H1 (cell line): ENCODE results near the gene SORCS3. TPM values are rescaled to one million over a fixed set of nuclear protein-coding genes. Genes with fewer than 3 reads are reported as not detected.

ENCODE experiments used
- CTCF ChIA-PET: fragments of 300-600 bp; sonication (Branson Sonifier 250); formaldehyde crosslinking; loops from one replicate; lab custom pipeline; 2021; ENCODE audit not compliant: partially characterized antibody; lab: Charles Lee
- POLR2A ChIA-PET: fragments of 300-600 bp; sonication (Branson Sonifier 250); formaldehyde crosslinking; loops from one replicate; lab custom pipeline; 2021; ENCODE audit warnings: inconsistent platforms; ENCODE audit not compliant: partially characterized antibody; lab: Charles Lee
- DNase-seq, 2 experiments: peaks; one replicate each; pipeline versions ENCODE4 v3.0.0 to v3.0.0-alpha.2; 2010 to 2022; ENCODE audit warnings: low spot score in 2 of 2, low read depth in 1 of 2, mixed read lengths in 1 of 2
- FAIRE-seq: peaks from 2 replicates; lab custom pipeline; 2011; peaks lifted over from hg19 to GRCh38; lab: Jason Lieb, UNC
- H2AFZ ChIP-seq: 2 replicates; pipeline ENCODE4 v1.8.1; 2012; ENCODE audit warnings: low read length, inconsistent platforms
- H2AK5ac ChIP-seq: 2 replicates; pipeline ENCODE4 v1.6.1; 2013; ENCODE audit warnings: low read depth, low read length
- H2BK120ac ChIP-seq: replicated peaks from 2 replicates; pipeline ENCODE3; 2013; ENCODE audit warnings: low read depth, low read length, inconsistent platforms
- H2BK12ac ChIP-seq: 2 replicates; pipeline ENCODE4 v1.6.1; 2013; ENCODE audit warnings: low read depth, low read length
- H2BK15ac ChIP-seq: 2 replicates; pipeline ENCODE4 v1.6.1; 2013; ENCODE audit warnings: low read length
- H2BK20ac ChIP-seq: 2 replicates; pipeline ENCODE4 v1.6.1; 2013; ENCODE audit warnings: low read length
- H2BK5ac ChIP-seq: 2 replicates; pipeline ENCODE4 v1.6.1; 2013; ENCODE audit warnings: low read depth, low read length
- H3K14ac ChIP-seq: 2 replicates; pipeline ENCODE4 v1.6.1; 2013; ENCODE audit warnings: inconsistent platforms; ENCODE audit not compliant: insufficient read length
- H3K18ac ChIP-seq: 2 replicates; pipeline ENCODE4 v1.6.1; 2013; ENCODE audit warnings: low read length; ENCODE audit errors: extremely low read depth
- H3K23ac ChIP-seq: 2 replicates; pipeline ENCODE4 v1.6.1; 2013; ENCODE audit warnings: inconsistent platforms; ENCODE audit not compliant: insufficient read length
- H3K23me2 ChIP-seq: 2 replicates; pipeline ENCODE4 v1.6.1; 2013; ENCODE audit warnings: low read depth, low read length
- H3K27ac ChIP-seq: 2 replicates; pipeline ENCODE4 v1.6.1; 2011; ENCODE audit warnings: low read depth, low read length, inconsistent platforms
- H3K27me3 ChIP-seq, 4 experiments: replicated peaks in 1 of 4; 1 replicate in 1 of 4; 2 replicates in 3 of 4; pipeline versions ENCODE4 v1.6.1 to v1.8.1; 2011 to 2013; ENCODE audit warnings: low read length in 3 of 4, mild to moderate bottlenecking in 3 of 4, inconsistent platforms in 2 of 4, mixed read lengths in 2 of 4, moderate library complexity in 1 of 4; ENCODE audit not compliant: control insufficient read depth in 3 of 4, insufficient read depth in 3 of 4; ENCODE audit errors: extremely low read depth in 1 of 4
- H3K36me3 ChIP-seq, 4 experiments: 2 replicates each; pipeline versions ENCODE4 v1.6.1 to v1.8.1; 2011 to 2013; ENCODE audit warnings: mild to moderate bottlenecking in 4 of 4, low read length in 3 of 4, moderate library complexity in 2 of 4, control low read depth in 1 of 4, inconsistent platforms in 1 of 4; ENCODE audit not compliant: insufficient read depth in 4 of 4, control insufficient read depth in 2 of 4
- H3K4ac ChIP-seq: replicated peaks from 2 replicates; pipeline ENCODE3; 2013; ENCODE audit warnings: low read length, low read depth, mixed read lengths, inconsistent platforms; ENCODE audit not compliant: insufficient read length
- H3K4me1 ChIP-seq, 4 experiments: replicated peaks in 1 of 4; 1 replicate in 1 of 4; 2 replicates in 3 of 4; pipeline versions ENCODE4 v1.6.1 to v1.8.1; 2011 to 2013; ENCODE audit warnings: low read length in 3 of 4, inconsistent platforms in 2 of 4, mixed read lengths in 1 of 4; ENCODE audit not compliant: insufficient read depth in 4 of 4, control insufficient read depth in 3 of 4
- H3K4me2 ChIP-seq, 2 experiments: 2 replicates each; pipeline versions ENCODE4 v1.6.1 to v1.8.1; 2011 to 2013; ENCODE audit warnings: low read depth in 2 of 2, low read length in 2 of 2, control low read depth in 1 of 2, inconsistent platforms in 1 of 2, mild to moderate bottlenecking in 1 of 2; ENCODE audit not compliant: insufficient read depth in 1 of 2
- H3K4me3 ChIP-seq, 4 experiments: fragments of 200-600, 300-600 bp in 1 of 4; sonication (generic), shearing (Covaris generic), sonication (Bioruptor Twin) in 1 of 4; 2 replicates each; pipeline versions ENCODE4 v1.5.1 to v1.8.1; 2011 to 2016; ENCODE audit warnings: low read length in 4 of 4, low read depth in 3 of 4, control low read depth in 2 of 4, inconsistent platforms in 2 of 4, mild to moderate bottlenecking in 2 of 4, mixed read lengths in 1 of 4, moderate library complexity in 1 of 4; ENCODE audit not compliant: insufficient read depth in 2 of 4; ENCODE audit errors: extremely low read depth in 1 of 4
- H3K56ac ChIP-seq: replicated peaks from 2 replicates; pipeline ENCODE3; 2013; ENCODE audit warnings: low read depth, mild to moderate bottlenecking, mixed read lengths, low read length, inconsistent platforms; ENCODE audit not compliant: insufficient read length
- H3K79me1 ChIP-seq: 2 replicates; pipeline ENCODE4 v1.6.1; 2013; ENCODE audit warnings: low read depth, low read length, control low read depth
- H3K79me2 ChIP-seq, 2 experiments: 2 replicates each; pipeline versions ENCODE4 v1.6.1 to v1.8.1; 2012 to 2013; ENCODE audit warnings: low read length in 2 of 2, mild to moderate bottlenecking in 2 of 2, inconsistent platforms in 1 of 2; ENCODE audit not compliant: insufficient read depth in 2 of 2, control insufficient read depth in 1 of 2
- H3K9ac ChIP-seq, 4 experiments: replicated peaks in 1 of 4; 1 replicate in 1 of 4; 2 replicates in 3 of 4; pipeline versions ENCODE4 v1.6.1 to v1.8.1; 2011 to 2013; ENCODE audit warnings: low read depth in 3 of 4, low read length in 3 of 4, control low read depth in 2 of 4, mild to moderate bottlenecking in 2 of 4, moderate library complexity in 2 of 4, inconsistent platforms in 1 of 4; ENCODE audit errors: extremely low read depth in 1 of 4
- H3K9me3 ChIP-seq, 2 experiments: 2 replicates each; pipeline versions ENCODE4 v1.6.1 to v1.8.1; 2012 to 2013; ENCODE audit warnings: mild to moderate bottlenecking in 2 of 2, moderate library complexity in 2 of 2, control low read depth in 1 of 2, inconsistent platforms in 1 of 2, low read depth in 1 of 2, low read length in 1 of 2, mixed read lengths in 1 of 2; ENCODE audit not compliant: insufficient read depth in 2 of 2
- H4K20me1 ChIP-seq, 2 experiments: replicated peaks in 1 of 2; 2 replicates each; pipeline versions ENCODE3 to v1.8.1; 2011 to 2013; ENCODE audit warnings: inconsistent platforms in 2 of 2, low read length in 2 of 2, mild to moderate bottlenecking in 1 of 2; ENCODE audit not compliant: insufficient read depth in 2 of 2, control insufficient read depth in 1 of 2
- H4K5ac ChIP-seq: 2 replicates; pipeline ENCODE4 v1.6.1; 2013; ENCODE audit warnings: low read length, low read depth, mixed read lengths, inconsistent platforms; ENCODE audit not compliant: insufficient read length
- H4K8ac ChIP-seq: 2 replicates; pipeline ENCODE4 v1.8.0; 2013; ENCODE audit warnings: mild to moderate bottlenecking, moderate library complexity, low read length, inconsistent platforms; ENCODE audit not compliant: insufficient read depth; ENCODE audit errors: extremely low read depth
- H4K91ac ChIP-seq: replicated peaks from 2 replicates; pipeline ENCODE3; 2013; ENCODE audit warnings: low read length, mixed read lengths, inconsistent platforms; ENCODE audit not compliant: insufficient read length
- BACH1 ChIP-seq: IDR thresholded peaks from 2 replicates; pipeline ENCODE4 v1.6.1; 2012; ENCODE audit warnings: low read length, improper control_type of control experiment
- EGR1 ChIP-seq: IDR thresholded peaks from 2 replicates; pipeline ENCODE4 v1.6.1; 2011; ENCODE audit warnings: low read depth, low read length, borderline replicate concordance
- EP300 ChIP-seq, 2 experiments: IDR thresholded peaks; 1 replicate in 1 of 2; 2 replicates in 1 of 2; pipeline ENCODE4 v1.6.1; 2011 to 2012; ENCODE audit warnings: low read depth in 2 of 2, low read length in 2 of 2, mild to moderate bottlenecking in 2 of 2, borderline replicate concordance in 1 of 2, inconsistent platforms in 1 of 2, moderate library complexity in 1 of 2
- EZH2 ChIP-seq: fragments of 200-600 bp; sonication (generic); IDR thresholded peaks from 2 replicates; pipeline ENCODE4 v1.7.1; 2012; ENCODE audit warnings: low read depth, mild to moderate bottlenecking, moderate library complexity, low read length, inconsistent platforms; ENCODE audit not compliant: severe bottlenecking
- JUND ChIP-seq: IDR thresholded peaks from 2 replicates; pipeline ENCODE4 v1.6.1; 2011; ENCODE audit warnings: mild to moderate bottlenecking, improper control_type of control experiment, low read length
- KDM1A ChIP-seq: fragments of 200-600, 300-600 bp; sonication (generic); IDR thresholded peaks from 2 replicates; pipeline ENCODE4 v1.7.1; 2016; ENCODE audit warnings: mild to moderate bottlenecking, low read length, borderline replicate concordance
- NRF1 ChIP-seq: IDR thresholded peaks from 2 replicates; pipeline ENCODE4 v1.6.1; 2011; ENCODE audit warnings: mild to moderate bottlenecking, low read depth, low read length, improper control_type of control experiment
- POLR2AphosphoS5 ChIP-seq: IDR thresholded peaks from 2 replicates; pipeline ENCODE4 v1.6.1; 2011; ENCODE audit warnings: low read depth, low read length
- RBBP5 ChIP-seq: IDR thresholded peaks from 2 replicates; pipeline ENCODE4 v1.7.1; 2012; ENCODE audit warnings: low read depth, mild to moderate bottlenecking, inconsistent platforms, low read length, moderate library complexity, borderline replicate concordance
- SIN3A ChIP-seq, 2 experiments: IDR thresholded peaks in 1 of 2; conservative IDR thresholded peaks in 1 of 2; 2 replicates each; pipeline ENCODE4 v1.6.1; 2011 to 2012; ENCODE audit warnings: low read length in 2 of 2, improper control_type of control experiment in 1 of 2, low read depth in 1 of 2, mild to moderate bottlenecking in 1 of 2
- SUZ12 ChIP-seq: fragments of 200-600 bp; sonication (generic); IDR thresholded peaks from 2 replicates; pipeline ENCODE4 v1.6.1; 2012; ENCODE audit warnings: mild to moderate bottlenecking, inconsistent platforms, low read length, moderate library complexity, mixed read lengths
- WGBS, 2 experiments: shearing (Covaris generic) in 1 of 2; methylation state at CpG; one replicate each; pipeline versions ENCODE4 v1.1.6 to v1.1.7; 2013 to 2015; ENCODE audit warnings: low lambda C conversion rate in 2 of 2, mixed read lengths in 2 of 2, inconsistent platforms in 1 of 2, low coverage in 1 of 2, missing lambda C conversion rate in 1 of 2; ENCODE audit not compliant: insufficient replicate concordance in 2 of 2, insufficient coverage in 1 of 2, insufficient read length in 1 of 2; ENCODE audit errors: extremely low coverage in 1 of 2, missing lambda C conversion rate in 1 of 2; 5-methylcytosine and 5-hydroxymethylcytosine counted together
- polyA plus RNA-seq, 7 experiments: library from polyadenylated mRNA; depleted of rRNA in 3 of 7; stranded (reverse) in 5 of 7; unstranded in 2 of 7; fragments of >200 nt in 5 of 7; fragments of 200-250 nt in 2 of 7; gene quantifications; 1 replicate in 5 of 7; 2 replicates in 1 of 7; 4 replicates in 1 of 7; pipeline versions ENCODE4 v1.2.1 to v1.2.3, GENCODE V29; 2011 to 2013; ENCODE audit warnings: missing spikeins in 2 of 7, mixed read lengths in 2 of 7
- total RNA-seq: library from RNA; stranded (reverse); fragmentation: NEBNext Ultra II Directional; extraction: Animal tissue kit (Norgen Biotek cat#: 25700); gene quantifications from 2 replicates; pipeline ENCODE4 v1.2.1, GENCODE V29; 2021

Gene SORCS3
- total and polyA plus RNA-seq, 2 of the 8 experiments (the other 6 are each of a cell fraction or from before 2014, with no cell fraction given), result 0.26 to 0.88 TPM

GRCh38 chr10:105148921-105149320, 507.8 kb downstream of the SORCS3 start:
- H3K27me3 ChIP-seq, result no peaks in the 10 kb centered on the region
- FAIRE-seq, result no peak
- no peak overlapping the region for H2AFZ ChIP-seq
- H3K18ac ChIP-seq, result no peak overlapping the region
- H3K9me3 ChIP-seq, result no peaks in the 10 kb centered on the region
- no peak for TF ChIP-seq SUZ12
- no peak for TF ChIP-seq RBBP5
- no peak for TF ChIP-seq KDM1A
- no peak for TF ChIP-seq NRF1
- no peak for TF ChIP-seq JUND
- no peak for TF ChIP-seq EP300 (IDR thresholded peaks at IDR 0.05; ENCODE audit: borderline replicate concordance in 1 of 2, low read depth in 2 of 2, low read length in 2 of 2)
- TF ChIP-seq POLR2AphosphoS5, result no peak
- no peak for TF ChIP-seq BACH1
- no peak for TF ChIP-seq SIN3A (conservative IDR thresholded peaks at IDR 0.05 in 1 of 2, IDR thresholded peaks at IDR 0.05 in 1 of 2; ENCODE audit: low read depth in 1 of 2, low read length in 2 of 2)
- TF ChIP-seq EZH2, result no peak
- no peak for TF ChIP-seq EGR1
- no peaks in the 10 kb centered on the region; the same call in 1 of the 2 replicates for H3K23me2 ChIP-seq
- no peaks in the 10 kb centered on the region for H3K36me3 ChIP-seq
- no peak overlapping the region for H4K5ac ChIP-seq
- no peak overlapping the region for H2AK5ac ChIP-seq
- H4K20me1 ChIP-seq, result no peaks in the 10 kb centered on the region
- no peak overlapping the region for H2BK20ac ChIP-seq
- no peak overlapping the region for H2BK12ac ChIP-seq
- H3K4me3 ChIP-seq, result no peak overlapping the region
- no peak overlapping the region for H3K9ac ChIP-seq
- DNase-seq, result no peak
- no peak overlapping the region for H3K4ac ChIP-seq
- 97% methylated on average over 2 of the region's 2 CpGs; no CpG with 5 or more reads in 1 of the 2 experiments for WGBS, 2 experiments
- ChIA-PET POLR2A (no interaction called here), CTCF (no interaction called here)
- no peak overlapping the region for H3K14ac ChIP-seq
- no peak overlapping the region for H2BK120ac ChIP-seq
- peaks cover 0 to 4% (median 0%) of the 10 kb centered on the region in 4 experiments; a peak in 1 of 7 replicates for H3K4me1 ChIP-seq
- H2BK5ac ChIP-seq, result no peak overlapping the region
- no peak overlapping the region for H3K27ac ChIP-seq
- no peak overlapping the region for H4K91ac ChIP-seq
- no peak overlapping the region for H4K8ac ChIP-seq
- H3K79me1 ChIP-seq, result no peaks in the 10 kb centered on the region
- no peak overlapping the region for H3K4me2 ChIP-seq
- H3K23ac ChIP-seq, result no peak overlapping the region
- no peaks in the 10 kb centered on the region for H3K79me2 ChIP-seq
- no peak overlapping the region for H3K56ac ChIP-seq
- no peak overlapping the region for H2BK15ac ChIP-seq
